NB4 (cell line): Measurements from ENCODE around the gene HDGF.

Experiments used
- DNase-seq: peaks from one replicate; pipeline ENCODE4 v3.0.0; 2010; ENCODE audit warnings: low read depth
- H3K4me3 ChIP-seq: one replicate; pipeline ENCODE4 v1.5.1; 2011; ENCODE audit warnings: mild to moderate bottlenecking, low read depth, low read length, moderate library complexity
- MYC ChIP-seq: IDR thresholded peaks from 2 replicates; pipeline ENCODE4 v1.6.1; 2011; ENCODE audit warnings: low read depth, low read length
- POLR2A ChIP-seq: IDR thresholded peaks from 2 replicates; pipeline ENCODE4 v1.6.1; 2011; ENCODE audit warnings: mild to moderate bottlenecking; ENCODE audit not compliant: insufficient read length; ENCODE audit errors: extremely low read depth
- TF ChIP-seq, protein P1 (sequence below): IDR thresholded peaks from 2 replicates; pipeline ENCODE4 v1.6.1; 2011; ENCODE audit warnings: low read depth, low read length
- TF ChIP-seq, protein P2 (sequence below): IDR thresholded peaks from one replicate; pipeline ENCODE4 v1.5.1; 2012; ENCODE audit warnings: low read depth, low read length

Gene HDGF

DNA sequence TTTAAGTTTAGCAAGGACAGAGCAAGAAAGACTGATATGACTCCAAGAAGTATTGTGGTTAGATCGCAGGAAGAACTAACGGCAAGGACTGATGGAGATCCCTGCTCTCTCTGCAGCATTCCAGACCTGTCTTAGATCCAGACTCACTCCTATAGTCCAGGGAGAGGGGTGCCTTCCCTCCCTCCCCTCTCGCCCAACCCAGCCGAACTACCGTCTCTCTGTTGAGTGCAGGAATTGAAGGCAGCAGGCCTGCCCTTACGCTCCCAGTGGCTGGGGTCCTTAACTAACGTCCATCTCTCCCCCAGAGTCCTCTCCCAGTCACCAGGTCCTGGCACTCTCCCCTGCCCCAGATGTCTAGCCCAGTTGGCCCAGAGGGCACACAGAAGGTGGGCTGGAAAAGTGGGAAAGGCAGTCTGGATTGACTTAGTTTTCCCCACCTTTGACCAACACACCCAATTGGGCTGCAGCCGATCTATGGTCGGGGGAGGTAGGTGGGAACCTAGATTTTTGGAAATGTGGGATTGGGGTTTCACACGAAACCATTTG, 47.2 kb downstream of the HDGF start:
- TF ChIP-seq POLR2A, result no peak
- DNase-seq, result no peak
- no peak overlapping the region for H3K4me3 ChIP-seq

DNA sequence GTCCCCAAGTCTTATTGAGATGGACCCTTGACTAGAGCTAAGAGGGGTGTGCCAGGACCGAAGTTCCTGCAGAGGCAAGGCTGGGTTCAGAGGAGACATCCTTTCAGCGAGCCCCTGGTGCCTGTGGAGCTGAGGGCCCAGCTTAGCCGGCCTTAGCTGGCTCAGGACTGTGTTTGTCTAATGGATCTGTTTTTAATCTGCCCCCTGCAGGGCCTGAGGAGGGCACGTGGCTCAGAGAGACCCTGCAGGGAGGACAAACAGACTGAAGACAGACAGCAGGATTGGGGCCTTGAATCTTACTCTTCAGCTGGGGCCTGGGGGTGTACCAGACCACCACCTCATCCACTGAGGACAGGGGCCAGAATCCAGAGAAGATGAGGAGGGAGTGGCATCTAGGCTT, 47.7 kb downstream of the HDGF start:
- no peak for DNase-seq
- TF ChIP-seq, protein P1, sequence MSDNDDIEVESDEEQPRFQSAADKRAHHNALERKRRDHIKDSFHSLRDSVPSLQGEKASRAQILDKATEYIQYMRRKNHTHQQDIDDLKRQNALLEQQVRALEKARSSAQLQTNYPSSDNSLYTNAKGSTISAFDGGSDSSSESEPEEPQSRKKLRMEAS, result no peak
- TF ChIP-seq POLR2A, result no peak
- TF ChIP-seq MYC, result no peak
- TF ChIP-seq, protein P2, sequence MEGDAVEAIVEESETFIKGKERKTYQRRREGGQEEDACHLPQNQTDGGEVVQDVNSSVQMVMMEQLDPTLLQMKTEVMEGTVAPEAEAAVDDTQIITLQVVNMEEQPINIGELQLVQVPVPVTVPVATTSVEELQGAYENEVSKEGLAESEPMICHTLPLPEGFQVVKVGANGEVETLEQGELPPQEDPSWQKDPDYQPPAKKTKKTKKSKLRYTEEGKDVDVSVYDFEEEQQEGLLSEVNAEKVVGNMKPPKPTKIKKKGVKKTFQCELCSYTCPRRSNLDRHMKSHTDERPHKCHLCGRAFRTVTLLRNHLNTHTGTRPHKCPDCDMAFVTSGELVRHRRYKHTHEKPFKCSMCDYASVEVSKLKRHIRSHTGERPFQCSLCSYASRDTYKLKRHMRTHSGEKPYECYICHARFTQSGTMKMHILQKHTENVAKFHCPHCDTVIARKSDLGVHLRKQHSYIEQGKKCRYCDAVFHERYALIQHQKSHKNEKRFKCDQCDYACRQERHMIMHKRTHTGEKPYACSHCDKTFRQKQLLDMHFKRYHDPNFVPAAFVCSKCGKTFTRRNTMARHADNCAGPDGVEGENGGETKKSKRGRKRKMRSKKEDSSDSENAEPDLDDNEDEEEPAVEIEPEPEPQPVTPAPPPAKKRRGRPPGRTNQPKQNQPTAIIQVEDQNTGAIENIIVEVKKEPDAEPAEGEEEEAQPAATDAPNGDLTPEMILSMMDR, result no peak
- H3K4me3 ChIP-seq, result no peak overlapping the region

DNA sequence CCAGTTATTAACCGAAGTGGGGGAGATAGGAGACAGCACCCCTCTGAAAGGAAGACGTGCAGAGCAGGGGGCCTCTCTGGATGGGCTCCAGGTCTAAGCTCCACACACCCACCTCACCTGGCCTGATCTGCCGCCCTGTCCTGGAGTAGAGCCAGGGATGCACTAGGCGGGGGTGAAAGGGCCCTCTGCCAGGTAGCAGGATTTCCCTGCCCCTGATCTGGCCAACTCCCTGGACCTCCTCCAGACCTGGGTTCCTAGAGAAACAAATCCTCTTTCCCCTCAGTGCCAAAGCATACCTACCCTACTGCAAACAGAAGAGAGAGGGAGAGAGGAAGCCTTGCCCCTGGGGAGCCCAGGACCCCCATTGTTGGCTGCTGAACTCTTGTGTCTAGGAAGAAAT, 48.1 kb downstream of the HDGF start:
- H3K4me3 ChIP-seq, result no peak overlapping the region

DNA sequence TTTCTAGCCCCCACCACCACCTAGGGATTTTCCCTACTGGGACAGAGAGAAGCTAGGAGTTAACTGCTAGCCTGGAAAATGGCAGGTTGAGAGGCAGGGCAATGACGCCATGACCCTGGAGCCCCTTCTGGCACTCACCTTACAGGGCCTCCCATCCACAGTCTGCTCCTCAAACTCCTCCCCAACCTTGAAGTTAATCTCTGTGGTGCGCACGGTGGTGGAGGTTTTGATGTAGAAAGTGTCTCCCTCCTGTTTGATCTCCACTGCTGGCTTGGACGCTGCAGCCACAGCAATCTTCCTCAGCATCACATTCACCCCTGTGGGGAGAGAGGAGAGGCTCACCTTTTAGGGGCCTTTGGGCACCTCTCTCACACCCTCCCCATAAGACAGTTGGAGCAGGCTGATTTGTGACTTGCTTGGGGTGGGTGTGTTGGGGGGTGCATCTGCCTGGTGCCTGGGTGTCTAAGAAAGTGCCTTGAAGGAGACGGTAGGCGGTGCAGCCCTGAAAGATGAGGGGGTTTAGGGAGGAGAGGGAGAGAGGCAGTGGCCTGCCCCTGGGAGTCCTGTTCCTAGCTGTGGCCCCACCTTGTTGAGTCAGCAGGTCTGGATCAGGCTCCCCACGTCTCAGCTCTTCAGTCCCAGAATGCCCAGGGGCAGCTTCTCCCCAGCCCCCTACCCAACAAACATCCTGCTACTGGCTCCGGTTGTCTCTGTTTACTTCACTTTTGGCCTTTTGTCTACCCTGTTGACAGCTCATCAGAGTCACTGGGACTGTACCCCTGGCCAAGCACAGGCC, 50.5 kb downstream of the HDGF start:
- H3K4me3 ChIP-seq, result no peak overlapping the region
- TF ChIP-seq MYC, result no peak
- TF ChIP-seq, protein P2, result no peak
- TF ChIP-seq, protein P1, result no peak
- TF ChIP-seq POLR2A, result no peak
- DNase-seq, result no peak

More for the DNA sequence above, 48.1 kb downstream of the HDGF start:
- no peak for DNase-seq
- TF ChIP-seq, protein P1, result no peak
- TF ChIP-seq, protein P2, result no peak
- TF ChIP-seq POLR2A, result no peak
- TF ChIP-seq MYC, result no peak

DNA sequence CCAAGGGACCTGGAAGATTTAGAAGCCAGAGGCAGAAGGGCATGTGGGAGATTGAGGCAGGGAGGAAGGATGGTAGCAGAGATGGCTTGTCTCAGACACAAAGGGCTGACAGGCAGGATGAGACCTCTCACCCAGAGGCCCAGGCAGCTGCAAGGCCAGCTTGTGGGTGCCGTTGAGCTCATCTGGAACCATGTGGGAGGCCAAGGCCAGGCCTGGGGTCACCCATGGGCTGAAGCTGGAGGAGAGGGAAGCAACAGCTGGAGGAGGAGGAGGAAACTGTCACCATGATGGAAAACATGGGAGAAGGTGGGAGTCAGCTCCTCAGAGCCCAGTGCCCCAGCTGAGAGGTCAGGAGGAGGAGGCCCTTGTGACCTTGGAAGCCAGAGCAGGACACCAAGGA, 52.5 kb downstream of the HDGF start:
- DNase-seq, result no peak
- no peak overlapping the region for H3K4me3 ChIP-seq
- TF ChIP-seq, protein P1, result no peak
- TF ChIP-seq, protein P2, result no peak
- TF ChIP-seq POLR2A (no peak), MYC (no peak)

DNA sequence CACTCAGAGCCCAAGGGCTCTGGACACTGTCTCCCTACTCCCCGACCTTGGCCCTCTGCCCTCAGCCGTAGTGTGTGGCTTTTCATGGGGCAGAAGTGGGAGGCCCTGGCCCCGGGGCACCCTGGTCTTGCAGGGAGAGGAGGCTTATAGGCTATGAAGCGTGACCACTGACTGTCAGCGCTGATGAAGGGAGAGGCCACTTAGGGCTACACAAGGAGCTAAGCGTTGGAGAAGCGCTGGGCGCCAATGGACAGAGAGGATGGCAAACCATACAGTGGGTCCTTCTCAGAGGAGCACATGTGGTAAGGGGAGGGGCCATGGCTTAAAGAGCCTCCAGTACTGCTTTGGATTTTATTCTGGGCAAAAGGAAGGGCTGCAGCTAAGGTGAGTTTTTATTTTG, 54.0 kb downstream of the HDGF start:
- H3K4me3 ChIP-seq, result no peak overlapping the region
- no peak for DNase-seq
- TF ChIP-seq, protein P2, result no peak
- TF ChIP-seq MYC, result no peak
- no peak for TF ChIP-seq POLR2A
